Measurements from ENCODE around the gene KRTAP10-5.

GRCh38 chr21:44532712-44533111 is 47.7 kb downstream of the KRTAP10-5 start:
- TF ChIP-seq MAZ (IDR thresholded peaks at IDR 0.05; ENCODE audit: borderline replicate concordance, low read depth, low read length) (no peak), POLR2A (IDR thresholded peaks at IDR 0.05; ENCODE audit: low read length) (no peak), SREBF2 (IDR thresholded peaks at IDR 0.05) (no peak)
- TF ChIP-seq, protein P1, sequence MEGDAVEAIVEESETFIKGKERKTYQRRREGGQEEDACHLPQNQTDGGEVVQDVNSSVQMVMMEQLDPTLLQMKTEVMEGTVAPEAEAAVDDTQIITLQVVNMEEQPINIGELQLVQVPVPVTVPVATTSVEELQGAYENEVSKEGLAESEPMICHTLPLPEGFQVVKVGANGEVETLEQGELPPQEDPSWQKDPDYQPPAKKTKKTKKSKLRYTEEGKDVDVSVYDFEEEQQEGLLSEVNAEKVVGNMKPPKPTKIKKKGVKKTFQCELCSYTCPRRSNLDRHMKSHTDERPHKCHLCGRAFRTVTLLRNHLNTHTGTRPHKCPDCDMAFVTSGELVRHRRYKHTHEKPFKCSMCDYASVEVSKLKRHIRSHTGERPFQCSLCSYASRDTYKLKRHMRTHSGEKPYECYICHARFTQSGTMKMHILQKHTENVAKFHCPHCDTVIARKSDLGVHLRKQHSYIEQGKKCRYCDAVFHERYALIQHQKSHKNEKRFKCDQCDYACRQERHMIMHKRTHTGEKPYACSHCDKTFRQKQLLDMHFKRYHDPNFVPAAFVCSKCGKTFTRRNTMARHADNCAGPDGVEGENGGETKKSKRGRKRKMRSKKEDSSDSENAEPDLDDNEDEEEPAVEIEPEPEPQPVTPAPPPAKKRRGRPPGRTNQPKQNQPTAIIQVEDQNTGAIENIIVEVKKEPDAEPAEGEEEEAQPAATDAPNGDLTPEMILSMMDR (IDR thresholded peaks at IDR 0.05), result no peak
- TF ChIP-seq, protein P2, sequence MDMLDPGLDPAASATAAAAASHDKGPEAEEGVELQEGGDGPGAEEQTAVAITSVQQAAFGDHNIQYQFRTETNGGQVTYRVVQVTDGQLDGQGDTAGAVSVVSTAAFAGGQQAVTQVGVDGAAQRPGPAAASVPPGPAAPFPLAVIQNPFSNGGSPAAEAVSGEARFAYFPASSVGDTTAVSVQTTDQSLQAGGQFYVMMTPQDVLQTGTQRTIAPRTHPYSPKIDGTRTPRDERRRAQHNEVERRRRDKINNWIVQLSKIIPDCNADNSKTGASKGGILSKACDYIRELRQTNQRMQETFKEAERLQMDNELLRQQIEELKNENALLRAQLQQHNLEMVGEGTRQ (IDR thresholded peaks at IDR 0.05), result no peak
